Measurements from ENCODE around the gene ABCA9.
"Not testable (repeated sequence)": the region's sequence is repeated elsewhere in the genome, so short reads cannot be mapped to it uniquely, and the experiment has no call there.

The ABCA9 gene

GRCh38 chr17:69060822-69061221 lies at the start of gene ABCA9:
Gene ABCA9, minus strand, starts transcription at chr17:69060927. Its CDS starts 9,801 bp downstream, at chr17:69051126.
- no peak for DNase-seq

DNA sequence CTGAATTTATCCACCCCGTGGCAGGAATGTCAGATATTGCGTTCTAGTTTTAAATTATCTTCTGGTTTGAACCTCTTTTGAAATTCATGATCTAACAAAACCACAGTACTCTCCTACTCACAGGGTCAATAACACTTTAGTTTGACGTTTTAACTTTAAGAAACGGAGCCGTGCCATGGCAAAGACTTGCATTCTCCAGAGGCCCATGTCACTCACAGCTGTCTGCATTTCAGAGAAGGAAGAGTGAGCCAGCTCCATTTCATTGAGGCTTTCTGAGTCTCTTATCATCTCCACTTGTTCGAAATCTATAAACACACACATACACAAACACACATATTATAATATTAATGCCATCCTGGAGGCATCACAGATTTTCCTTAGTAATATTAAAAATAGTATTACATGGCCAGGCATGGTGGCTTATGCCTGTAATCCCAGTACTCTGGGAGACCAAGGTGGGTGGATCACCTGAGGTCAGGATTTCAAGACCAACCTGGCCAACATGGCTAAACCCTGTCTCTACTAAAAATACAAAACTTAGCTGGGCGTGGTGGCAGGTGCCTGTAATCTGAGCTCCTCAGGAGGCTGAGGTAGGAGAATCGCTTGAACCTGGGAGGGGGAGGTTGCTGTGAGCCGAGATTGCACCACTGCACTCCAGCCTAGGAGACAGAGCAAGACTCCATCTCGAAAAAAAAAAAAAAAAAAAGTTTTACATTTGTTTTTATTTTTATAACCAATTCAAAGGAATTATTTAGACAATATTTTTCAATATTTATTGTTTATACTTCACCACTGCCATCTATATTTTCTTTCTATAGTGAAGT lies 45.4 kb upstream of the ABCA9 start:
- no peak for DNase-seq

DNA sequence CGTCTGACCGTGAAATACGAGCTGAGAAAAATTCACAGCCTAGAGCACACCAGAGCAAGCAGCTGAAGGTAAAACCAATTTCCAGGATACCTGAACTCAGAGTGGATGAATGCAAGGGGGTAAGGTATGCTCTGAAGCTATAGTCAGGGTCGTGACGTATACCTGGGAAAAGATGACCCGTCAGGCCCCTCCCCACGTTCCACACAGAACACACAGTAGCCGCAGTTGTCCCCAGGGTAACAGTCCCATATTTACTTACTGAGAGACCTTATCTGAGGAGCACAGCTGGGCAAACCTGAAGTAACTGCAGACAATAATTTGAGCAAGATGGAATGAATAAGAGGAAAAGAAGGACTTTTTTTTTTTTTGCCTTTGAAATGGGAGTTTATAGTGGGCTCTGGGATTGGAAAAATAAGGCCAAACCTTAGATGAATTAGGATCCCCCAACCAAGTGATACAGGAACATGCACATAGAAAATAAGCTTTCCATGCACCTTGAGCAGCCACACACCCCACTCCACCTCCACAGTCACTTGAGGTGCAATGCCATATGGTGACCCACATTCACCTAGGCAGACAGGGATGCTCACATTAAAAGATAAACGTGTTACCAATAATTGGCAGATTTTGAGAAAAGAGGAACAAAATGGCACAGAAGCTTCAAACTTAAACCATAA lies 43.0 kb upstream of the ABCA9 start:
- DNase-seq = no peak

DNA sequence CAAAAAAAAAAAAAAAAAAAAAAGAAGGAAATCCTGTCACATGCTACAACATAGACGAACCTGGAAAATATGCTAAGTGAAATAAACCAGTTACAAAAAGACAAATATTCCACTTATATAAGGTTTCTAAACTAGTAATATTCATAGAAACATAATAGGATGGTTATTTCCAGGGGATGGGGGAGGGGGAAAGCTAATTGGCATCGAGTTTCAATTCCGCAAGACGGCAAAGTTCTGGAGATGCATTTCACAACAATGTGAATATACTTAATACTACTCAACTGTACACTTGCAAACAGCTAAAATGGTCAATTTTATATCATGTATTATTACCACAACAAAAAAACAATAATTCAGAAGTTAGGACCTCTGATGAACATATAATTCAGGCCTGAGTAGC lies 37.9 kb upstream of the ABCA9 start:
- no peak for DNase-seq

GRCh38 chr17:69096541-69096940 lies 35.8 kb upstream of the ABCA9 start:
- DNase-seq = no peak

GRCh38 chr17:69093995-69094394 lies 33.3 kb upstream of the ABCA9 start:
- DNase-seq = no peak

GRCh38 chr17:69093279-69093789 lies 32.6 kb upstream of the ABCA9 start:
- no peak for DNase-seq

- DNase-seq = no peak
These were observed 29.6 kb upstream of the ABCA9 start for GRCh38 chr17:69090365-69090764.

GRCh38 chr17:69088643-69089200 lies 28.0 kb upstream of the ABCA9 start:
- no peak for DNase-seq

- no peak for DNase-seq
These were observed 25.9 kb upstream of the ABCA9 start for GRCh38 chr17:69086641-69087040.

DNA sequence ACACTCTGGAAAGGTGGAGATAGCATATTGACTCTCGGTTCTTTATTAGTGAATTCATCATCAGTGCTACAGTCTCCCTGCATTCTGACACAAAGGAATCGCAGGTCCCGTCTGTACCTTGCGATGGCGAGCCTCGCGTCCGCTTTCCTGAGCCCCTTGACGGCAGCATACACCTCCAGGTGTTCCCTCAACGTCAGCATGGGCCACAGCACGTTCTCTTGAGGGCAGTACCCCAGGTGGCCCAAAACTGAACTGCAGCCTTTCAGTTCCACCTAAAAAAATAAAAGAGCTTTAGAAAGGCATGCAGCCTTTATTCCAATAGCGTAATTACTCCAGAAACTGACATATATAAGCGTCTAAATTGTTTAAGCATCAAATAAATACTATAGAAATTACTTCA lies 24.2 kb upstream of the ABCA9 start:
- no peak for DNase-seq

GRCh38 chr17:69082696-69083095 lies 22.0 kb upstream of the ABCA9 start:
- DNase-seq = no peak

DNA sequence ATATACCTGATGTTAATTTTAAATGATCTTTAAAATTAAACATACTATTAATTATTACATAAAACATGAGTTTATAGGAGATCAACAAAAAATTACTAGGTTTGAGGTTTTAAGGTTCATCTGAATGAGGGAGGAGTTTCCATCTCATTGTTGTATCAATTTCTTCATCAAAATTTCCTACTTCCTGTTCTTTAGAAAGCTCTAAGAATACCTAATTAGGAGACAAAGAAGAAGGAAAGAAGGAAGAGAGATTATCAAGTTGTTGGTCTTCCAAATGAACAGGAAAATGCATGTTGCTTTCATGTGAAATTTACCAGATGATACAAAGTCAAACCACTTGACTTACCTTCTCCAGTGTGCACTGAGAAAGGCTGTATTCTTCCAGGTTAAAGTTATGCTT lies 18.1 kb upstream of the ABCA9 start:
- no peak for DNase-seq

DNA sequence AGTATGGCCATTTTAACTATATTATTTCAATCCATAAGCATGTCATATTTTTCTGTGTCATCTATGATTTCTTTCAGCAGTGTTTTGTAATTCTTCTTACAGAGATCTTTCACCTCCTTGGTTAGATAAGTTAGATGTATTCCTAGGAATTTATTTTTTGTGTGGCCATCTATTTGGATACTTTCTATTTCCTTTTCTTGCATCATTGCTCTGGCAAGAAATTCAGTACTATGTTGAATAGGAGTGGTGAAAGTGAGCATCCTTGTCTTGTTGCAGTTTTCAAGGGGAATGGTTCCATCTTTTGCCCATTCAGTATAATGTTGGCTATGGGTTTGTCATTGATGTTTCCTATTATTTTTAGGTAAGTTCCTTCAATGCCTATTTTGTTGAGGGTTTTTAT lies 15.1 kb upstream of the ABCA9 start:
- DNase-seq = no peak

DNA sequence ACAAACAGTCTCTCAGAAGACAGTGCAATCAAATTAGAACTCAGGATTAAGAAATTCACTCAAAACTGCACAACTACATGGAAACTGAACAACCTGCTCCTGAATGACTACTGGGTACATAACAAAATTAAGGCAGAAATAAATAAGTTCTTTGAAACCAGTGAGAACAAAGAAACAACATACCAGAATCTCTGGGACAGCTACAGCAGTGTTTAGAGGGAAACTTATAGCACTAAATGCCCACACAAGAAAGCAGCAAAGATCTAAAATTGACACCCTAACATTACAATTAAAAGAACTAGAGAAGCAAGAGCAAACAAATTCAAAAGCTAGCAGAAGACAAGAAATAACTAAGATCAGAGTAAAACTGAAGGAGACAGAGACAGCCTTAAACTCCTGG lies 12.7 kb upstream of the ABCA9 start:
- DNase-seq = not testable (repeated sequence)

- DNase-seq = not testable (repeated sequence)
These were observed 12.1 kb upstream of the ABCA9 start for GRCh38 chr17:69072803-69073256.

DNA sequence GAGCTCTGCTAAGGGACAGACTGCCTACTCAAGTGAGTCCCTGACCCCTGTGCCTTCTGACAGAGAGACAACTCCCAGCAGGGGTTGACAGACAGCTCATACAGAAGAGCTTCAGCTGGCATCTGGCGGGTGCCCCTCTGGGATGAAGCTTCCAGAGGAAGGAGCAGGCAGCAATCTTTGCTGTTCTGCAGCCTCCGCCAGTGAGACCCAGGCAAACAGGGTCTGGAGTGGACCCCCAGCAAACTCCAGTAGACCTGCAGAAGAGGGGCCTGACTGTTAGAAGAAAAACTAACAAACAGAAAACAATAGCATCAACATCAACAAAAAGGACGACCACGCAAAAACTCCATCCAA lies 10.5 kb upstream of the ABCA9 start:
- not testable (repeated sequence) for DNase-seq

- DNase-seq = peak in 1 of 6 experiments; percentile 8
These were observed 9.9 kb upstream of the ABCA9 start for GRCh38 chr17:69070378-69071232.

- no peak for DNase-seq
These were observed 8.6 kb upstream of the ABCA9 start for GRCh38 chr17:69069226-69069750.

- no peak for DNase-seq
These were observed 6.7 kb upstream of the ABCA9 start for GRCh38 chr17:69067274-69068047.

- no peak for DNase-seq
These were observed 5.8 kb upstream of the ABCA9 start for GRCh38 chr17:69066482-69066881.

DNA sequence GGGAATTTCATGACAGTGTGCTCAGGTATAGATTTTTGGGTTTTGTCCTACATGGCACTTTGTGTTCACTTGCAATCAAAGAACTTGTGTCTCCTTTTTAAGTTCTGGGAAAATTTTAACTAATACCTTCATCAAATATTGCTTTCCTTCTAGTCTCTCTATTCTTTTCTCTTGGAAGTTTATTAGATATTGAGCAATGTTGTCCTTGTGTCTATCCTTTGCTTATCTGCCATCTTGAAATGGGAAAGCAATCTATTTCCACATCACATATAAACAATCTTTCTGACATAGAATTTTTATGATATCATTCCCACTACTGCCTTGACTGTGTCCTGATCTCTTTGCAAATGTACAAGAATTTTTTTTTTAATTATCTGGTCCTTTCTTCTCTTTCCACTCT lies 4.4 kb upstream of the ABCA9 start:
- DNase-seq = no peak
